ENCODE results near the gene ZNF583.

Gene ZNF583

DNA sequence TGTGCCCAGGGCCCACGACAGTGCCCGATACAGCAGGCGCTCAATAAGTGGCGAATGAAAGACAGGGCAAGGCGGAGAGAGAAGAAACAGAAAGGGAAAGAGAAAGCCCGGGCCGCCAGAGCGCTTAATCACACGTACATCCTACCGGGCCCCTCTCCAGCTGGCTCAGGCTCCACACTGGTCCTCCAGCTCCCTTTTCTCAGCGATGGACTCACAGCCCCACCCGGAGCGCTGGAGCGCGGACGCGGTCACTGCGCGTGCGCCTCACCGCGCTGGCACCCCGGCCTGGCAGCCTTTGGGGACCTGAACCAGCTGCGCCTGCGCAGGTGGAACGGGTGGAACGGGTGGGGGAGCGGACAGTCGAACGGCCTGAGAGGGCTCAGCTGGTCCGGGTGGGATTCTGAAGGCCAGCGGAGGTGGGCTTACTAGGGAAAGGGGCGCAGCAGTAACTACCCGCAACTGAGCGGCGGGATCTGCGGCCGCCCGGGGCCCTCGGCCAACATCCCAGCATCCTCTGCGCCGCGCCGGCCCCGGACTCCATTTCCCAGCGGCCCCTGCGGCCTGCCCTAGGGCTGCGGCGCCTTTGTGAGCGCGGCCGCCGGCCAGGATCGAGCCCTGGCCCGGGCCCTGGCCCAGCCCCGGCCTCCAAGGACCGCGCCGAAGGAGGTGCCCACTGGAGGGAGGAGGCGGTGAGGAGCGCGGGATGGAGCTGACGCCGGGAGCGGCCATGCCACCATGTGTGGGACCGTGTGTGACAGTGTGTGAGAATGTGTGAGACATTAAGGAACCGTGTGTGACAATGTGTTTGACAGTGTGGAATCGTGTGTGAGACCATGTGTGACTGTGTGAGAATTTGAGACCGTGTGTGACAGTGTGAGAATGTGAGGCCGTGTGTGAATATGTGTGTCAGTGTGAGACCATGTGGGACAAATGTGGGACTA, at the start of gene ZNF583:
TSS of gene ZNF583 (plus strand) at position 569 of the 941 bp plus-strand sequence. CDS start 2,783 bp downstream, outside the sequence.
- peak; percentile 98 for DNase-seq (ENCODE audit: low read depth)

DNA sequence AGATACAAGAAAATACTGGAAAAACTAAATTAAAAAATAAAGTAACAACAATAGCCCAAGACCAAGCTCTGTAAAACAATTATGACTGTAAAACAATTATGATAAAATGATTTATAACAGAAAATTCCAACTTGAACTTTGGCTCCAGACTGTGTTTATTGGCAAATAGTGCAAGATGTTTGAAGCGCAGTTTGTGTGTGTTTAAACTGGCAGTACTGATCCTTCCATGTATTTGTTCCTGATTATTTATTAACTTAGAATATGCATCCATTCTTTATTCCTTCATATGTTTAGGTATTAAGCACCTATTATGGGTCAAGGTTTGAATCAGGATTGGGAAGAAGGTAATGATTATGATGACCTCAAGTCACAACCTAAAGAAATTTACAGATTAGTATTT, 48.6 kb upstream of the ZNF583 start:
- no peak for DNase-seq (ENCODE audit: low read depth)

DNA sequence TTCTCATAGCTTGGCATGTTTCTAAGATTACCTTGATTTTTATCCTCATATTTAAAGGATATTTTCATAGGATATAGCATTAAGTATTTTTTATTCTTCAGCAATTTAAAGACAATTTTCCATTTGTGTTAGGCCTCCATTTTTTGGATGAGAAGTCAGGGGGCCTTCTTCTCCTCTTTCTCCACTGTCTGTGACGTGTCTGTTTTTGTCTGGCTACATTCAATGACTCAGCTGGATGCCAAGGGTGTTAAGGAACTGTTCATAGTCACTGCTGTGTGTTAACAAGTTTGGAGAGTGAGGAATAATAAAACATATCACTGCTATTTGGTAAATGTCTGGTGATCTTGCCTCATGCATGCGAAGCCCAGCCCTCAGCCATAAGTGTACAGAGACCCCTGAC, 47.2 kb upstream of the ZNF583 start:
- no peak for DNase-seq (ENCODE audit: low read depth)

DNA sequence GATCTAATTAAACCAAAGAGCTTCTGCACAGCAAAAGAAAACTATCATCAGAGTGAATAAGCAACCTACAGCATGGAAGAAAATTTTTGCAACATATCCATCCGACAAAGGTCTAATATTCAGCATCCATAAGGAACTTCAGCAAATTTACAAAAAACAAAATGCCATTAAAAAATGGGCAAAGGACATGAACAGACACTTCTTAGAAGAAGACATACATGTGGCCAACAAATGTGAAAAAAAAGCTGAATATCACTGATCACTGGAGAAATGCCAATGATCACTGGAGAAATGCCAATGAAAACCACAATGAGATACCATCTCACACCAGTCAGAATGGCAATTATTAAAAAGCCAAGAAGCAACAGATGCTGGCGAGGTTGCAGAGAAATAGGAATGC, 43.3 kb upstream of the ZNF583 start:
- DNase-seq (ENCODE audit: low read depth), result peak; percentile 3

DNA sequence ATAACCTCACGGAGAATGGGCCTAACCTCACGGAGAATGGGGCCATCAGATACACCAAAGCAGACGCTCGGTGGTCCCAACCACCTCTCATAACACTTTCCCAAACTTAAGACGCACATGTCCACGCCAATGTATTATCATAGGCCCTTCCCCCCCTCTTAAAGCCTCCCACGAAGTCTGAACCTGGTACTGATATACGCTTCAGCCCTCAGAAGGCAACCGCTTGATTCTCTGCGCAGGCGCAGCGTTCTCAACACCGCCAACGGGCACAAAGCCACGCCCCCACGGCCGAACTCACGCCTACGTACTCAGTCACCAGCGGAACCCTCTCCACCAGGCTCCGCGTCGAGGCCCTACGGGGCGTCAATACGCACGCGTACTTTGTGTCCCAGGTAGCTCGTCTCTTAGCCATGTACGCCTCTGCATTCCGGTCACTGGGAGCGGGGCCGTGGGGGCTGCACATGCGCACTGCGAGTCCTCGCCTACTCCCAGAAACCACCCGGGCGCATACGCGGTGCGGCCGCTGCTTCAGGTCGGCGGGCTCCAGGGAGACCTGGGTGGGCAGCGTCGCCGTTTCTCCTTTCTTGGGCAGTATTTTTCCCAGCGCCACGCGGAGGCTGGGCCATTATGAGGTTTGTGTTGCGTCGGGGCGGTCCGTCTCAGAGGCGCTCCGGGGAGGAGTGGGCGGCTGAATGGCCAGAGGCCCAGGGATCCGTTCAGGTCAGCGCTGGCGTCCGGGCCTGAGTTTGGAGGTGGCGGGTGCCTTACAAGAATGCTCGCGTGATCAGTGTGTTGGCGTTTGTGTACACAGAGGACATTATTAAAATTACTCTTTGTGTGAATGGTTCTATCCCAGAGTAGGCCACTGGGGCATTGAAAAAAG, 36.1 kb upstream of the ZNF583 start:
- DNase-seq (ENCODE audit: low read depth), result peak; percentile 89

DNA sequence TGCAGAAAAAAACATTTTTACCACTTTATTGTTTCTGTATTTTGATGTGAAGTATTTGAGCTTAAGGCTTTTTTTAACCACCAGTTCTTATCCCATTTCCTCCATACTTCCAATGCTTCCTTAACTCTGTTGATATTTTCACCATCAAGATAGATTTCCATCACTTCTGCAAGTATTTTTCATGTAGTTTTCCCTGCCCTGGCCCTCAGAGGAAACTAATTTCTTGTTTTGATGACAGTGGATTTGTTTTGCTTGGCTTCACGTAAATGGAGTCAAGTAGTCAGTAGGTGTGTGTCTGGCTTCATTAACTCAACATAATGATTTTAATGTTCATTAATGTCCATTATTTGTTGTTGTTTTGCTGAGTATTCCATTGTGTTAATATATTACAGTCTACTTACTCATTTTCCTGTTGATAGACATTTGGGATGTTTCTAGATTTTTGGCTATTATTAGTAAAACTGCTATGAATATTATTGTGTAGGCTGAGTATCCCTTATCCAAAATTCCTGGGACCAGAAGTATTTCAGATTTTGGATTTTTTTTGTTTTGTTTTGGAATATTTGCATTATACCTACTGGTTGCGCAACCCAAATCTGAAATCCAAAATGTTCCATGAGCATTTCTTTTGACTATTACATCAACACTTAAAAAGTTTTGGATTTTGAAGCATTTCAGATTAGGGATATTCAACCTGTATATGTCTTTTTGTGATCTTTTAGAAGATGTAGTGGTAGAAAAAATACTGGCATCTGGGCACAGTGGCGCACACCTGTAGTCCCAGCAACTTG, 34.1 kb upstream of the ZNF583 start:
- no peak for DNase-seq (ENCODE audit: low read depth)

DNA sequence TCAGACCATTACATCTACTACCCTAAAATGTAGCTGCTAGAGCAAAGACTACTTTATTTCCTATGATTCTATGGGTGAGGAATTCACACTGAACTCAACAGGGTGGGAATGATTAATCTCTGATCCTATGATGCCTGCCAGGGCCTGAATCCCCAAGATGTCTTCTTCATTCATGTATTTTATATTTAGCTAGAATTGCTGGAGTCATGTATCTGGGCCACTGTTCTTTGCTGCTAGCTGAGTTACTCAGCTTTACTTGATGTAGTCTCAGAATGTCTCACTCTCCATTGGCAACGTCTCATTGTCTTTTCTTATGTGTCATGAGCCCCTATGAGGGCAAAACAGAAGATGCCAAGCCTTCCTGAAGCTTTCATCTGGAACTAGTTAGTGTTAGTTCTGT, 31.9 kb upstream of the ZNF583 start:
- no peak for DNase-seq (ENCODE audit: low read depth)

DNA sequence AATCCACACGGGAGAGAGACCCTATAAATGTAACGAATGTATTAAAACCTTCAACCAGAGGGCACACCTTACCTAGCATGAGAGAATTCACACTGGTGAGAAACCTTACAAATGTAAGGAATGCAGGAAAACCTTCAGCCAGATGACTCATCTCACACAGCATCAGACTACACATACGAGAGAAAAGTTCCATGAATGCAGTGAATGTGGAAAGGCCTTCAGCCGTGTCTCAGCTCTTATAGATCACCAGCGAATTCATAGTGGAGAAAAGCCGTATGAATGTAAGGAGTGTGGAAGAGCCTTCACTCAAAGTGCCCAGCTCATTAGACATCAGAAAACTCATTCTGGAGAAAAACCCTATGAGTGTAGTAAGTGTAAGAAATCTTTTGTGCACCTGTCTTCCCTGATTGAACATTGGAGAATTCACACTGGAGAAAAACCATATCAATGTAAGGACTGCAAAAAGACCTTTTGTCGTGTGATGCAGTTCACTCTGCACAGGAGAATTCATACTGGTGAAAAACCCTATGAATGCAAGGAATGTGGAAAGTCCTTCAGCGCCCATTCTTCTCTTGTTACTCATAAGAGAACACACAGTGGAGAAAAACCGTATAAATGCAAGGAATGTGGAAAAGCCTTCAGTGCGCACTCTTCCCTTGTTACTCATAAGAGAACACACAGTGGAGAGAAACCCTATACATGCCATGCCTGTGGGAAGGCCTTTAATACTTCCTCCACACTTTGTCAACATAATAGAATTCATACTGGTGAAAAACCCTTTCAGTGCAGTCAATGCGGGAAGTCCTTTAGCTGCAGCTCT, 26.8 kb upstream of the ZNF583 start:
- DNase-seq (ENCODE audit: low read depth), result peak; percentile 14

DNA sequence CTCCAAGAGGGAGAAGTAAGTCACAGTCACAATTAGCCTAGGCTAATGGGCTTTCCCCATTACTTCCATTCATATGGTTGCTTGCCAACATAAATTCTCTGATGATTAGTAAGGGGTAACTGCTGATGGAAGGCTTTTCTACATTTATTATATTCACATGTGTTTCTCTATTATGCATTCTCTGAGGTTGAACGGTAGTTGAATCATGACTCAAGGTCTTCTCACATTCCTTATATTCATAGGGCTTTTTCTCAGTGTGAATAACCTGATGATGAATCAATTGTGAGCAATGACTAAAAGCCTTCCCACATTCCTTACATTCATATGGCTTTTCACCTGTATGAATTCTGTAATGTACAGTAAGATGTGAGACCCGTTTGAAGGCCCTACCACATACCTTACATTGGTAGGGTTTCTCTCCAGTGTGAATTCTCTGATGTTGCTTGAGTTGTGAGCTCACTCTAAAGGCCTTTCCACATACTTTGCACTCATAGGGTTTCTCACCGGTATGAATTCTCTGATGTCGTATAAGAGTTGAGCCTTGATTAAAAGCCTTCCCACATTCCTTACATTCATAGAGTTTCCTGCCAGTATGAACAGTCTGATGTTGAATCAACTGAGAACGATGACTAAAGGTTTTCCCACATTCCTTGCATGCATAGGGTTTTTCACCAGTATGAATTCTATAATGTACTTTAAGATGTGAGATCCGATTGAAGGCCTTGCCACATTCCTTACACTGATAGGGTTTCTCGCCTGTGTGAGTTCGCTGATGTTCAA, 20.1 kb upstream of the ZNF583 start:
- DNase-seq (ENCODE audit: low read depth), result peak; percentile 13

DNA sequence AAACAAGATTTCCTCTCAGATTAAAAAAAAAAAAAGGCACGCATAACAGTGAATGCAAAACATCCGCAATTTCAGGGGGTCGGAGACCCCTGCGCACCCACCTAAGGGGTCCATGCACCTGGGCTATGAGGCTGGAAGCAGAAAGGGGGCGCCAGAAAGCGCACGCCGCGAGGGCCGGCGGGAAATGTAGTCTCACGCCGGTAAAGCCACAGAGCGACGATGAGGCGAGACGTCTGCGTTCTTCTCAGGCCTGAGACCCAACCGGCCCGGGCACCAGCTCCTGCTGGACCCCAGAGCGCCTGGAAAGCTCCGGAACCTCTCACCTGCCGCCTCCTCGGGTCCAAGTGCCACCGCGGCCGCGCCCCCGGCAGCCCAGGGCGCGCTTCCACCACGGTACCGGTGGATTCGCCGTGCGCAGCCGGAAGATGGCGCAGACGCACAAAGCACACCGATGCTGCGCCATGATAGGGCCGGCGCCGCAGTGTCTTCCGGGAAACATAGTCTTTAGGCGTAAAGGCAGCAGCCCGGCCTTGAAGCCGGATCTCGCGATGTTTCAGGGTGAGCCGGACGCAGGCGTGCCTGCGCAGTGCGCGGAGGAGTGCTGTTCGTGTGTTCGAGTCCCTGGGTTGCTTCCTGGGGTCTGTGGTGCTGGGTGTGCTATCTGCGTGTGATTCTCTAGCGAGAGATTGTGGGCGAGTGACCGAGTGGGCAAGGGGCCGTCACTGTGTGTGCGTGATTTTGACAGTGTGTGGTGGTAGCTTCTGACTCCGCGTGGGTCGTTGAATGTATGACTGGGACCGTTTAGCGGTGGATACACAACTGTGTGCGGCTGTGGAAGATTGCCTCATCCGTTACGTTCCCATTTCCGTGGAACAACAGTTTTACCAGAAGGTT, 10.8 kb upstream of the ZNF583 start, which contains the start of gene ZNF582:
TSS of gene ZNF582 (minus strand) at position 416 of the 894 bp plus-strand sequence. CDS start 1,782 bp downstream, outside the sequence.
- peak; percentile 91 for DNase-seq (ENCODE audit: low read depth)

DNA sequence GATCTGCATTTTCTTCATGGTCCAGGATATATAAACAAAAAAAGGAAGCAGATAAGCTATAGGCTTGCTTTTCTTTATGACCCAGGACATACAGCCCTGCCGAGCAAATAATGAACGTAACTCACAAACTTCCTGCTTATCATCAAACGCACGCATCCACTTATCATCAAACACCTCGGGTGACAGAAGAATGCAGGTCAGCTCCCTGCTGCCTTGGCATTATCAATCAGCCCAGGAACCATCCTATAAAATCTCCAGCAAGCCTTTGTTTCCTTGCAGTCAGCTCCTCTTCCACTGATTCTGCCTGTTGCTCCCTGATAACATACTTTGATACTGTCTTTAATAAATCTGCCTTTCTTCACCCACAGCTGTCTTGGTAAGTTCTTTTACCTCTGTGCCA, 5.3 kb upstream of the ZNF583 start:
- DNase-seq (ENCODE audit: low read depth), result no peak

DNA sequence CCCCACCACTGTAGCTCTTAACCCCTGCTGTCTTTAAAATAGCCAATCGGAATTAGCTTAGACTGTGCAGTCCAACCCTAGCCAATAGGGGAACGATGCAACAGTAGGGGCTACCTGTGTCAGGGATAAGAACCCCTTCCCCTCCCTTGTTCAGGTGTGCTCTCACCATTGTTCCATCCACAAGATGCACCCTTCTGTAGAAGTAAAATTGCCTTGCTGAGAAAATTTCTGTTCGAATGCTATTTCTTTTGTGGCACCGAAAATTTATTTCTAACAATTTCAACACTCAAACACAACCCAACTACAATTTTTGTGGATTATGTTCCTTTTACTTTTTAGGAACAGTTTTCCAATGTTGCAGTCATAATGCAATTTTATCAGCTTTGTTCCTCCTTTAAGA, 3.6 kb upstream of the ZNF583 start:
- no peak for DNase-seq (ENCODE audit: low read depth)

DNA sequence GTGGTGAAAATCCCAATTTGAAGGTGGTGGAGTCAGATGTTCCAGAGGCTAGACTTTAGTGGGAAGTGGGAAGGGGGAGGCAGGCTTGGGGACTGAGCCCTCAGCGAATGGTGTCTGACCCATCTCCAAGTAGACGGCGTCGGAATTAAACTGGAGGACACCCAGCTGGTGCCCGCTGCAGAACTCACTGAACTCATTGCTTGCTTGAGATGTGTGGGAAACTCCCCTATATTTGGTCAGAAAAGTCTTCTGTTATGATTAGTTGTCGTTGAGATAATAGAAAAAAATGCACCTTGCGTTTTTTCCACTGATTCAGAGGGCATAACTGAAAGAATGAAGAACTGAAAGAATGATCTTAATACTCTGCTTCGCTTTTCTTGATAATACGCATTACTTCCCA, 871 bp upstream of the ZNF583 start:
- no peak for DNase-seq (ENCODE audit: low read depth)

DNA sequence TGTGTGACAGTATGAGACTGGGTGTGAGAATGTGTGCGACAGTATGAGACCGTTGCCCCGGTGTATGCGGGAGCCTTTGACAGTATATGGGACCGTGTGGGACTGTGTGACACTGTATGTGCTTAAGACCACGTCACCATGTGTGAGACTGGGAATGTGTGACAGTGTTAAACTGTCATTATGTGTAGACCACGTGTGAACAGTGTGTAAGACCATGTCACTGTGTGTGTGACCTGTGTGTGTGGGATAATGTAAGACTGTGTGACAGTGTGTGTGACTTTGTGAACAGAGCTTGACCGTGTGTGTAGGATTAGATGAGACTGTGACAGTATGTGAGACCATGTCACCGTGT, 549 bp downstream of the ZNF583 start:
- DNase-seq (ENCODE audit: low read depth), result no peak

DNA sequence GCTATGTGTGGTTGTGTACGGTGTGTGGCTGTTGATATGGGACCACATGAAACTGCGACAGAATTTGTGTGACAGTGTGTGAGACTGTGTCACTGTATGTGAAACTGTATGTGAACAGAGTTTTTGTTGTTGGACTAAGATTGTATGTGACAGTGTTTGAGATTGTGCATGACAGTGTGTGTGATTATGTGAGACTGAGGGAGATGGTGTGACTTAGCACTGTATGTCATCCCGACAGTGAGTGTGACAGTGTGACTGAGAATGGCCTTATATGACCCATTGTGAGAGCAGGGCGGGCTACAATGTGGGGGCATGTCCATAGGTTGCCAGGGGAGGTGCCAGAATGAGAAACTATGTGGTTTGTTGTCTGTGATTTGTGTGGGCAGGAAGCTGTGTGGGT, 930 bp downstream of the ZNF583 start:
- DNase-seq (ENCODE audit: low read depth), result no peak

DNA sequence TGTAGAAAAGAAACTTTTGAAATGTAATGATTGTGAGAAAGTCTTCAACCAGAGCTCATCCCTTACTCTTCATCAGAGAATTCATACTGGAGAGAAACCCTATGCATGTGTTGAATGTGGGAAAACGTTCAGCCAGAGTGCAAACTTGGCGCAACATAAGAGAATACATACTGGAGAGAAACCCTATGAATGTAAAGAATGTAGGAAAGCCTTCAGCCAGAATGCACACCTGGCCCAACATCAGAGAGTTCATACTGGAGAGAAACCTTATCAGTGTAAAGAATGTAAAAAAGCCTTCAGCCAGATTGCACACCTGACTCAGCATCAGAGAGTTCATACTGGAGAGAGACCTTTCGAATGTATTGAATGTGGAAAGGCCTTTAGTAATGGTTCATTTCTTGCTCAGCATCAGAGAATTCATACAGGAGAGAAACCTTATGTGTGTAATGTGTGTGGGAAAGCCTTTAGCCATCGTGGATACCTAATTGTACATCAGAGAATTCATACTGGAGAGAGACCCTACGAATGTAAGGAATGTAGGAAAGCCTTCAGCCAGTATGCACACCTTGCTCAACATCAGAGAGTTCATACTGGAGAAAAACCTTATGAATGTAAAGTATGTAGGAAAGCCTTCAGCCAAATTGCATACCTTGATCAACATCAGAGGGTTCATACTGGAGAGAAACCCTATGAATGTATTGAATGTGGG, 19.3 kb downstream of the ZNF583 start:
- no peak for DNase-seq (ENCODE audit: low read depth)

DNA sequence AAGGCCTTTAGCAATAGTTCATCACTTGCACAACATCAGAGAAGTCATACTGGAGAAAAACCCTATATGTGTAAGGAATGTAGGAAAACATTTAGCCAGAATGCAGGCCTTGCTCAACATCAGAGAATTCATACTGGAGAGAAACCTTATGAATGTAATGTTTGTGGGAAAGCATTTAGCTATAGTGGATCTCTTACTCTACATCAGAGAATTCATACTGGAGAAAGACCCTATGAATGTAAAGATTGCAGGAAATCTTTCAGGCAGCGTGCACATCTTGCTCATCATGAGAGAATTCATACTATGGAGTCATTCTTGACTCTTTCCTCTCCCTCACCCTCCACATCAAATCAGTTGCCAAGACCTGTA, 19.8 kb downstream of the ZNF583 start:
- no peak for DNase-seq (ENCODE audit: low read depth)

DNA sequence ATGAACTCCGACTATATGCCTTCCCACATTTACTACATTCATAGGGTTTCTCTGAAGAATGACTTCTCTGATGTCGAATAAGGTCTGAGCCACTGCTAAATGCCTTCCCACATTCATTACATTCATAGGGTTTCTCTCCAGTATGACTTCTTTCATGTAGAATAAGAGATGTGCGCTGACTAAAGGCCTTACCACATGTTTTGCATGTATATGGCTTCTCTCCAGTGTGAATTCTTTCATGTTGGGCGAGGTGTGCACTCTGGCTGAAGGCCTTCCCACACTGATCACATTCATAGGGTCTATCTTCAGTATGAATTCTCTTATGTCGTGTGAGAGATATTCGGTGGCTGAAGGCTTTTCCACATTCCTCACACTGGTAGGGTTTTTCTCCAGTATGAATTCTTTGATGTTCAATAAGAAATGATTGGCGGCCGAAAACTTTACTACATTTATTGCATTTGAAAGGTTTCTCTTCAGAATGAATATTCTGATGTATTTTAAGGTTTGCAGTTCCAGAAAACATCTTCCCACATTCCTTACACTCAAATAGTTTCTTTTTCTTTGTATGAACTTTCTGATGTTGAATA, 37.2 kb downstream of the ZNF583 start:
- DNase-seq (ENCODE audit: low read depth), result no peak

Measured in EH (cell line).